ENCODE data around the gene TCF23.

DNA sequence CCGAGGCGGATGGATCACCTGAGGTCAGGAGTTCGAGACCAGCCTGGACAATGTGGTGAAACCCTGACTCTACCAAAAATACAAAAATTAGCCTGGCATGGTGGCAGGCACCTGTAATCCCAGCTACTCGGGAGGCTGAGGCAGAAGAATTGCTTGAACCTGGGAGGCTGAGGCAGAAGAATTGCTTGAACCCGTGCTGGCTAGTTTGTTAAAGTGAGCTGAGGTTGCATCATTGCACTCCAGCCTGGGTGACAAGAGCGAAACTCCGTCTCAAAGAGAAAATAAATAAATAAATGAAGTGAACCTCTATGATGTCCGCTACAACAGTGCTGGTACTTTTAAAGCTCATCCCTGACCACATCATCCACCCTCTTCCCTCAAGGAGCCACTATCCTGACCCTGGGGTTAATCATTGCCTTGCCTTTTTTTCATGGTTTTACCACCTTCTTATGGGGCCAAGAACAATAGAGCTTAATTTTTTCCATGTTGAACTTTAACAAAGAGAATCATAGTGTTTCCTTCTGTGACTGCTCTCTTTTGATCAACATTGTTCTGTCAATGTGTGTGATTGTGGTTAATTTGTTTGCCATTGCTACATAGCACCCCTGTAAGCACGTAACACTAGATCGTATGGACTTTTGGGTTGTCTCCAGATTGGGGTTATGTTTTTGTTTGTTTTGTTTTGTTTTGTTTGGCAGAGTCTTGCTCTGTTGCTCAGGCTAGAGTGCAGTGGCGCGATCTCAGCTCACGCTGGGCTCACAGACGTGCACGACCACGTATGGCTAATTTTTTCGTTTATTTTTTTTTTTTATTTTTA is 45.9 kb downstream of the TCF23 start:
- TF ChIP-seq, protein P1, sequence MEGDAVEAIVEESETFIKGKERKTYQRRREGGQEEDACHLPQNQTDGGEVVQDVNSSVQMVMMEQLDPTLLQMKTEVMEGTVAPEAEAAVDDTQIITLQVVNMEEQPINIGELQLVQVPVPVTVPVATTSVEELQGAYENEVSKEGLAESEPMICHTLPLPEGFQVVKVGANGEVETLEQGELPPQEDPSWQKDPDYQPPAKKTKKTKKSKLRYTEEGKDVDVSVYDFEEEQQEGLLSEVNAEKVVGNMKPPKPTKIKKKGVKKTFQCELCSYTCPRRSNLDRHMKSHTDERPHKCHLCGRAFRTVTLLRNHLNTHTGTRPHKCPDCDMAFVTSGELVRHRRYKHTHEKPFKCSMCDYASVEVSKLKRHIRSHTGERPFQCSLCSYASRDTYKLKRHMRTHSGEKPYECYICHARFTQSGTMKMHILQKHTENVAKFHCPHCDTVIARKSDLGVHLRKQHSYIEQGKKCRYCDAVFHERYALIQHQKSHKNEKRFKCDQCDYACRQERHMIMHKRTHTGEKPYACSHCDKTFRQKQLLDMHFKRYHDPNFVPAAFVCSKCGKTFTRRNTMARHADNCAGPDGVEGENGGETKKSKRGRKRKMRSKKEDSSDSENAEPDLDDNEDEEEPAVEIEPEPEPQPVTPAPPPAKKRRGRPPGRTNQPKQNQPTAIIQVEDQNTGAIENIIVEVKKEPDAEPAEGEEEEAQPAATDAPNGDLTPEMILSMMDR (IDR thresholded peaks at IDR 0.05; ENCODE audit: insufficient read depth, low read depth, low read length) = no peak
- no peak for TF ChIP-seq EZH2 (IDR thresholded peaks at IDR 0.05; ENCODE audit: insufficient read depth, low read length)

All from astrocyte (in vitro differentiated cells and primary cell).